Neural progenitor cell (in vitro differentiated cells): ENCODE measurements around the gene SYT13. TPM values are rescaled to one million over a fixed set of nuclear protein-coding genes. Genes with fewer than 3 reads are reported as not detected.

Experiments
- DNase-seq: peaks from one replicate; pipeline ENCODE4 v3.0.0-alpha.2; 2016; ENCODE audit warnings: low spot score
- H2AFZ ChIP-seq: fragments of 200-600 bp; sonication (generic); replicated peaks from 2 replicates; pipeline ENCODE4 v1.6.1; 2016; ENCODE audit warnings: antibody characterized with exemption
- H3F3A ChIP-seq: fragments of 200-600 bp; sonication (generic); 2 replicates; pipeline ENCODE4 v1.6.1; 2016; ENCODE audit warnings: antibody characterized with exemption, low read depth
- H3K27ac ChIP-seq: fragments of 200-600 bp; sonication (generic); 2 replicates; pipeline ENCODE4 v1.5.1; 2016; ENCODE audit warnings: mild to moderate bottlenecking
- H3K27me3 ChIP-seq: fragments of 200-600 bp; sonication (generic); 2 replicates; pipeline ENCODE4 v1.6.1; 2016; ENCODE audit warnings: mild to moderate bottlenecking, moderate library complexity
- H3K36me3 ChIP-seq: fragments of 200-600 bp; sonication (generic); 2 replicates; pipeline ENCODE4 v1.5.1; 2016
- H3K4me1 ChIP-seq: fragments of 200-600 bp; sonication (generic); 2 replicates; pipeline ENCODE4 v1.6.1; 2016; ENCODE audit warnings: mixed run types
- H3K4me2 ChIP-seq: fragments of 200-600 bp; sonication (generic); 2 replicates; pipeline ENCODE4 v1.6.1; 2016
- H3K4me3 ChIP-seq: fragments of 200-600 bp; sonication (generic); 2 replicates; pipeline ENCODE4 v1.5.1; 2016
- H3K79me2 ChIP-seq: fragments of 200-600 bp; sonication (generic); 2 replicates; pipeline ENCODE4 v1.6.1; 2016; ENCODE audit warnings: low read depth
- H3K9ac ChIP-seq: fragments of 200-600 bp; sonication (generic); 2 replicates; pipeline ENCODE4 v1.6.1; 2016
- H3K9me3 ChIP-seq: fragments of 200-600 bp; sonication (generic); 2 replicates; pipeline ENCODE4 v1.5.1; 2016; ENCODE audit warnings: low read depth
- H4K20me1 ChIP-seq: fragments of 200-600 bp; sonication (generic); 2 replicates; pipeline ENCODE4 v1.6.1; 2016; ENCODE audit warnings: low read depth
- H3K27ac Mint-ChIP-seq: 3 replicates; pipeline ENCODE4 v1.8.0; 2021; ENCODE audit warnings: mixed read lengths
- H3K27me3 Mint-ChIP-seq: 2 replicates; pipeline ENCODE4 v1.8.0; 2022; ENCODE audit warnings: low read depth, mild to moderate bottlenecking, inconsistent platforms, moderate library complexity, mixed read lengths; ENCODE audit not compliant: insufficient read depth
- H3K36me3 Mint-ChIP-seq: 3 replicates; pipeline ENCODE4 v1.8.0; 2021; ENCODE audit warnings: mixed read lengths
- H3K4me1 Mint-ChIP-seq: 3 replicates; pipeline ENCODE4 v1.8.0; 2021; ENCODE audit warnings: mixed read lengths
- H3K4me3 Mint-ChIP-seq: 3 replicates; pipeline ENCODE4 v1.8.0; 2021; ENCODE audit warnings: mild to moderate bottlenecking, moderate library complexity, mixed read lengths
- H3K9me3 Mint-ChIP-seq: 3 replicates; pipeline ENCODE4 v1.8.0; 2020; ENCODE audit warnings: mixed read lengths
- EZH2 ChIP-seq: fragments of 200-600 bp; sonication (generic); IDR thresholded peaks from 2 replicates; pipeline ENCODE4 v1.6.1; 2017; ENCODE audit warnings: antibody characterized with exemption, mild to moderate bottlenecking, moderate library complexity
- EZH2phosphoT487 ChIP-seq: fragments of 200-600 bp; sonication (generic); IDR thresholded peaks from 2 replicates; pipeline ENCODE4 v1.6.1; 2017; ENCODE audit warnings: antibody characterized with exemption
- total RNA-seq: library from RNA; depleted of rRNA; stranded (reverse); fragments of >200 nt; gene quantifications from 2 replicates; pipeline ENCODE4 v1.2.3, GENCODE V29; 2015; ENCODE audit warnings: low replicate concordance
- TF ChIP-seq, protein P1 (sequence below): fragments of 200-600 bp; sonication (generic); IDR thresholded peaks from 2 replicates; pipeline ENCODE4 v1.5.1; 2017; ENCODE audit warnings: antibody characterized with exemption, mild to moderate bottlenecking

Gene SYT13
- total RNA-seq, 1 donor from 2014 or later, result 8.6 TPM

- H3K4me1 ChIP-seq, result no peaks in the 10 kb centered on the region
- no peak overlapping the region for H3K9ac ChIP-seq
- no peak overlapping the region for H3K4me2 ChIP-seq
- H3K9me3 ChIP-seq, result no peaks in the 10 kb centered on the region
- H3K36me3 Mint-ChIP-seq, result no peaks in the 10 kb centered on the region
- no peaks in the 10 kb centered on the region for H3K36me3 ChIP-seq
- TF ChIP-seq EZH2phosphoT487, result no peak
- TF ChIP-seq EZH2, result no peak
- TF ChIP-seq, protein P1, sequence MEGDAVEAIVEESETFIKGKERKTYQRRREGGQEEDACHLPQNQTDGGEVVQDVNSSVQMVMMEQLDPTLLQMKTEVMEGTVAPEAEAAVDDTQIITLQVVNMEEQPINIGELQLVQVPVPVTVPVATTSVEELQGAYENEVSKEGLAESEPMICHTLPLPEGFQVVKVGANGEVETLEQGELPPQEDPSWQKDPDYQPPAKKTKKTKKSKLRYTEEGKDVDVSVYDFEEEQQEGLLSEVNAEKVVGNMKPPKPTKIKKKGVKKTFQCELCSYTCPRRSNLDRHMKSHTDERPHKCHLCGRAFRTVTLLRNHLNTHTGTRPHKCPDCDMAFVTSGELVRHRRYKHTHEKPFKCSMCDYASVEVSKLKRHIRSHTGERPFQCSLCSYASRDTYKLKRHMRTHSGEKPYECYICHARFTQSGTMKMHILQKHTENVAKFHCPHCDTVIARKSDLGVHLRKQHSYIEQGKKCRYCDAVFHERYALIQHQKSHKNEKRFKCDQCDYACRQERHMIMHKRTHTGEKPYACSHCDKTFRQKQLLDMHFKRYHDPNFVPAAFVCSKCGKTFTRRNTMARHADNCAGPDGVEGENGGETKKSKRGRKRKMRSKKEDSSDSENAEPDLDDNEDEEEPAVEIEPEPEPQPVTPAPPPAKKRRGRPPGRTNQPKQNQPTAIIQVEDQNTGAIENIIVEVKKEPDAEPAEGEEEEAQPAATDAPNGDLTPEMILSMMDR, result no peak
- no peak for DNase-seq
- H4K20me1 ChIP-seq, result no peaks in the 10 kb centered on the region
- H3F3A ChIP-seq, result no peaks in the 10 kb centered on the region
- H3K9me3 Mint-ChIP-seq, result peaks cover 5% of the 10 kb centered on the region
- H3K4me3 ChIP-seq, result no peak overlapping the region
- no peak overlapping the region for H3K27ac Mint-ChIP-seq
- no peaks in the 10 kb centered on the region for H3K4me1 Mint-ChIP-seq
- H3K27me3 Mint-ChIP-seq, result peaks cover 2% of the 10 kb centered on the region
- no peak overlapping the region for H3K27ac ChIP-seq
- no peak overlapping the region for H3K4me3 Mint-ChIP-seq
- no peaks in the 10 kb centered on the region for H3K27me3 ChIP-seq
- no peak overlapping the region for H2AFZ ChIP-seq
- no peaks in the 10 kb centered on the region for H3K79me2 ChIP-seq
Measured at GRCh38 chr11:45321669-45322068, 35.5 kb upstream of the SYT13 start.

- Histone ChIP-seq H3K27me3 (no peaks in the 10 kb centered on the region), H2AFZ (no peak overlapping the region), H3F3A (no peaks in the 10 kb centered on the region), H3K4me3 (no peak overlapping the region), H3K4me2 (no peak overlapping the region), H3K9ac (no peak overlapping the region), H3K79me2 (no peaks in the 10 kb centered on the region), H3K4me1 (no peaks in the 10 kb centered on the region), H3K9me3 (no peaks in the 10 kb centered on the region), H4K20me1 (no peaks in the 10 kb centered on the region), H3K36me3 (no peaks in the 10 kb centered on the region), H3K27ac (no peak overlapping the region)
- no peak for TF ChIP-seq EZH2
- TF ChIP-seq, protein P1, result no peak
- no peak for TF ChIP-seq EZH2phosphoT487
- no peaks in the 10 kb centered on the region for H3K36me3 Mint-ChIP-seq
- DNase-seq, result no peak
- peaks cover 4% of the 10 kb centered on the region for H3K27me3 Mint-ChIP-seq
- no peak overlapping the region for H3K27ac Mint-ChIP-seq
- H3K4me1 Mint-ChIP-seq, result no peaks in the 10 kb centered on the region
- no peak overlapping the region for H3K4me3 Mint-ChIP-seq
- H3K9me3 Mint-ChIP-seq, result peaks cover 4% of the 10 kb centered on the region
Measured at GRCh38 chr11:45321031-45321595, 35.0 kb upstream of the SYT13 start.

DNA sequence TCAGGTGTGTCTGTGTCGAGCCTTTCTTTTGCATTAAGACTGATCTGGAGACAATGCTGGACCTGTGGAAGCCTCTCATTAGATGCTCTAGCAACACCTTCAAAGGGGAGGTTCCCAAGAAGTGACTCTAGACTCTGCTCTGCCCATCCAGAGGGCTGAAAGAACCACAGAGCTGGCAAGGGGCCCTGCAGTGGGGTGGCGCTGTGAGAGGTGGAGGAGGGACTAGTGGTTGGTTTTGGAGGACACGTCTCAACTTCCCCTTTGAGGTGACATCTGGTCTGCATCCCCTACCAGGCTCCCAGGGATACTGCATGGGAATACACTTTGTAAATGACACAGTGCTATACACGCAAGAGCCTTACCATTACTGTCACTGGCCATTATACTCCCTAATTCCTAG is 34.2 kb upstream of the SYT13 start:
- no peaks in the 10 kb centered on the region for H3K4me1 ChIP-seq
- H3K4me3 Mint-ChIP-seq, result no peak overlapping the region
- H3K36me3 Mint-ChIP-seq, result no peaks in the 10 kb centered on the region
- no peak overlapping the region for H2AFZ ChIP-seq
- TF ChIP-seq EZH2phosphoT487, result no peak
- no peaks in the 10 kb centered on the region for H3K4me1 Mint-ChIP-seq
- H4K20me1 ChIP-seq, result no peaks in the 10 kb centered on the region
- no peaks in the 10 kb centered on the region for H3K36me3 ChIP-seq
- H3K9me3 ChIP-seq, result no peaks in the 10 kb centered on the region
- no peaks in the 10 kb centered on the region for H3F3A ChIP-seq
- no peak overlapping the region for H3K4me2 ChIP-seq
- no peak overlapping the region for H3K4me3 ChIP-seq
- peaks cover 2% of the 10 kb centered on the region for H3K27me3 Mint-ChIP-seq
- no peak overlapping the region for H3K27ac Mint-ChIP-seq
- H3K27me3 ChIP-seq, result no peaks in the 10 kb centered on the region
- H3K9ac ChIP-seq, result no peak overlapping the region
- DNase-seq, result no peak
- H3K27ac ChIP-seq, result no peak overlapping the region
- peaks cover under 1% of the 10 kb centered on the region for H3K9me3 Mint-ChIP-seq
- no peaks in the 10 kb centered on the region for H3K79me2 ChIP-seq

DNA sequence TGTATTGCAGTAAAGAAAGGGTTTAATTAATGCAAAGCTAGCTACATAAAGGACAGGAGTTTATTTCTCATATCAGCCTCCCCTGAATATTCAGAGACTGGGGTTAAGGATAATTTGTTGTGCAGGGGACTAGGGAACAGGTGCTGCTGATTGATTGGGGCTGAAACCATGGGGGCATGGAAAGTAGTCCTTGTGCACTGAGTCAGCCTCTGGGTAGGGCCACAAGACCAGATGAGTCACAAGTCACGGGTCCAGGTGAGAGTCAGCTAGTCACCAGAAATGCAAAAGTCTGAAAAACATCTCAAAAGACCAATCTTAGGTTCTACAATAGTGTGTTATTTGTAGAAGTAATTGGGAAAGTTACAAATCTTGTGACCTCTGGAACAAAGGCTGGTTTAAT is 32.9 kb upstream of the SYT13 start:
- Histone ChIP-seq H3K27ac (no peak overlapping the region), H3K79me2 (no peaks in the 10 kb centered on the region), H3K4me1 (no peaks in the 10 kb centered on the region), H3K4me3 (no peak overlapping the region), H3K36me3 (no peaks in the 10 kb centered on the region), H4K20me1 (no peaks in the 10 kb centered on the region), H3F3A (no peaks in the 10 kb centered on the region), H3K9ac (no peak overlapping the region), H3K27me3 (peaks cover 7% of the 10 kb centered on the region), H3K4me2 (no peak overlapping the region), H2AFZ (no peak overlapping the region), H3K9me3 (no peaks in the 10 kb centered on the region)
- Mint-ChIP-seq H3K27ac (no peak overlapping the region), H3K4me3 (no peak overlapping the region), H3K36me3 (no peaks in the 10 kb centered on the region), H3K4me1 (no peaks in the 10 kb centered on the region), H3K27me3 (peaks cover 2% of the 10 kb centered on the region), H3K9me3 (no peaks in the 10 kb centered on the region)
- DNase-seq, result no peak
- no peak for TF ChIP-seq EZH2phosphoT487
- TF ChIP-seq, protein P1, result no peak
- TF ChIP-seq EZH2, result no peak
